KBM-7 (cell line): Measurements from ENCODE around the gene ATF5.

Source experiments
- DNase-seq: peaks from one replicate; pipeline ENCODE4 v3.0.0-alpha.2; 2015
- in situ Hi-C: fragments of 300-500 bp; cut with MboI; formaldehyde crosslinking; loops from 2 replicates; pipeline ENCODE4 v1.14.3; 2020; ENCODE audit warnings: low sequenced_read_pairs, low pct_unique_long_range_greater_than_20kb, mixed read lengths

The ATF5 gene

GRCh38 chr19:49929121-49929610 lies at the start of gene ATF5, which contains the start of gene NUP62:
ATF5 (plus strand) TSS chr19:49929205; CDS start chr19:49930851, 1,646 bp downstream.
NUP62 (minus strand) TSS chr19:49929504; CDS start chr19:49909807, 19,697 bp downstream.
- peak; percentile 88 for DNase-seq

GRCh38 chr19:49879243-49879963 lies 49.6 kb upstream of the ATF5 start:
- in situ Hi-C loops, result no loop called here
- peak; percentile 34 for DNase-seq

More at GRCh38 chr19:49929121-49929610, at the start of gene ATF5, which contains the start of gene NUP62:
- in situ Hi-C loops, result no loop called here

GRCh38 chr19:49880162-49880869 lies 48.7 kb upstream of the ATF5 start:
- in situ Hi-C loops, result no loop called here
- no peak for DNase-seq

- in situ Hi-C loops, result no loop called here
Observed at GRCh38 chr19:49881186-49881585, 47.8 kb upstream of the ATF5 start.

GRCh38 chr19:49881672-49882394 lies 47.2 kb upstream of the ATF5 start:
- in situ Hi-C loops, result no loop called here
- no peak for DNase-seq

More at GRCh38 chr19:49881186-49881585, 47.8 kb upstream of the ATF5 start:
- DNase-seq, result no peak

GRCh38 chr19:49882643-49883042 lies 46.4 kb upstream of the ATF5 start:
- DNase-seq, result no peak
- in situ Hi-C loops, result no loop called here

GRCh38 chr19:49883094-49883493 lies 45.9 kb upstream of the ATF5 start:
- DNase-seq, result no peak
- in situ Hi-C loops, result no loop called here

- no peak for DNase-seq
- in situ Hi-C loops, result no loop called here
Observed at GRCh38 chr19:49884109-49884508, 44.9 kb upstream of the ATF5 start.

- in situ Hi-C loops, result no loop called here
- no peak for DNase-seq
Observed at GRCh38 chr19:49884760-49885159, 44.2 kb upstream of the ATF5 start.

GRCh38 chr19:49887037-49887664 lies 41.9 kb upstream of the ATF5 start:
- in situ Hi-C loops, result no loop called here
- no peak for DNase-seq

GRCh38 chr19:49887665-49888509 lies 41.1 kb upstream of the ATF5 start:
- DNase-seq, result no peak
- in situ Hi-C loops, result no loop called here

GRCh38 chr19:49888510-49888824 lies 40.5 kb upstream of the ATF5 start:
- DNase-seq, result no peak
- in situ Hi-C loops, result no loop called here

- DNase-seq, result no peak
- in situ Hi-C loops, result no loop called here
Observed at GRCh38 chr19:49889038-49889686, 39.8 kb upstream of the ATF5 start.

- in situ Hi-C loops, result no loop called here
- DNase-seq, result no peak
Observed at GRCh38 chr19:49889687-49890348, 39.2 kb upstream of the ATF5 start.

- in situ Hi-C loops, result no loop called here
- DNase-seq, result no peak
Observed at GRCh38 chr19:49890349-49891311, 38.4 kb upstream of the ATF5 start.

- no peak for DNase-seq
- in situ Hi-C loops, result no loop called here
Observed at GRCh38 chr19:49891393-49891792, 37.6 kb upstream of the ATF5 start.

- in situ Hi-C loops, result no loop called here
- DNase-seq, result no peak
Observed at GRCh38 chr19:49892716-49893115, 36.3 kb upstream of the ATF5 start.
